Activated naive CD4-positive, alpha-beta T cell treated with anti-CD3 and anti-CD28 coated beads, Interleukin-2, amount 10 ng/mL, durations not matched to agents 7 days and 5 days (primary cell): ENCODE measurements around the gene ACSS1.
A peak's percentile ranks its signal among the peaks of the same experiment; 100 is the strongest.

ENCODE experiments used
- CTCF ChIA-PET: fragments of 350-600 bp; sonication (Branson Sonifier 250); formaldehyde crosslinking; loops from one replicate; lab custom pipeline; 2021; ENCODE audit warnings: antibody characterized with exemption; lab: Charles Lee
- DNase-seq: peaks from one replicate; pipeline ENCODE4 v3.0.0-alpha.2; 2020
- H3K27ac Mint-ChIP-seq: one replicate; pipeline ENCODE4 v1.8.0; 2021; ENCODE audit warnings: mild to moderate bottlenecking, moderate library complexity, mixed read lengths
- H3K27me3 Mint-ChIP-seq: one replicate; pipeline ENCODE4 v1.8.0; 2021; ENCODE audit warnings: mild to moderate bottlenecking, mixed read lengths
- H3K36me3 Mint-ChIP-seq: one replicate; pipeline ENCODE4 v1.8.0; 2021; ENCODE audit warnings: mixed read lengths
- H3K4me1 Mint-ChIP-seq: one replicate; pipeline ENCODE4 v1.8.0; 2021; ENCODE audit warnings: mixed read lengths
- H3K4me3 Mint-ChIP-seq: one replicate; pipeline ENCODE4 v1.8.0; 2021; ENCODE audit warnings: mild to moderate bottlenecking, moderate library complexity, mixed read lengths
- H3K9me3 Mint-ChIP-seq: one replicate; pipeline ENCODE4 v1.8.0; 2021; ENCODE audit warnings: mixed read lengths

The ACSS1 gene

GRCh38 chr20:25058051-25058846 is at the start of gene ACSS1:
Gene ACSS1 (minus strand): TSS chr20:25058139. CDS start chr20:25058102, 37 bp downstream.
- peaks cover 27% of the 10 kb centered on the region for H3K36me3 Mint-ChIP-seq
- DNase-seq = peak; percentile 90
- peaks cover 45% of the 10 kb centered on the region for H3K27me3 Mint-ChIP-seq
- CTCF ChIA-PET = interaction anchor here (12.3 kb wide), 1 partner anchor 62 kb away, joined by 184 read pairs; no protein-coding TSS in a partner anchor
- H3K4me3 Mint-ChIP-seq = peak within 1 kb of the TSS; percentile 87
- peaks cover 45% of the 10 kb centered on the region for H3K4me1 Mint-ChIP-seq
- no peaks in the 10 kb centered on the region for H3K9me3 Mint-ChIP-seq
- peak within 1 kb of the TSS; percentile 95 for H3K27ac Mint-ChIP-seq

GRCh38 chr20:25103526-25103925 is 45.6 kb upstream of the ACSS1 start:
- Mint-ChIP-seq H3K4me1 (no peaks in the 10 kb centered on the region), H3K36me3 (no peaks in the 10 kb centered on the region), H3K9me3 (no peaks in the 10 kb centered on the region), H3K4me3 (no peak overlapping the region), H3K27ac (no peak overlapping the region), H3K27me3 (peaks cover 19% of the 10 kb centered on the region)
- CTCF ChIA-PET = no interaction called here
- no peak for DNase-seq

GRCh38 chr20:25100914-25101313 is 43.0 kb upstream of the ACSS1 start:
- no peaks in the 10 kb centered on the region for H3K9me3 Mint-ChIP-seq

GRCh38 chr20:25099601-25100140 is 41.7 kb upstream of the ACSS1 start:
- Mint-ChIP-seq H3K27ac (no peak overlapping the region), H3K4me3 (no peak overlapping the region), H3K36me3 (no peaks in the 10 kb centered on the region), H3K4me1 (no peaks in the 10 kb centered on the region), H3K27me3 (peaks cover 6% of the 10 kb centered on the region), H3K9me3 (no peaks in the 10 kb centered on the region)
- no peak for DNase-seq
- CTCF ChIA-PET = no interaction called here

More at GRCh38 chr20:25100914-25101313, 43.0 kb upstream of the ACSS1 start:
- Mint-ChIP-seq H3K36me3 (no peaks in the 10 kb centered on the region), H3K4me3 (no peak overlapping the region), H3K27ac (no peak overlapping the region), H3K4me1 (no peaks in the 10 kb centered on the region), H3K27me3 (peaks cover 14% of the 10 kb centered on the region)
- CTCF ChIA-PET = no interaction called here
- no peak for DNase-seq

GRCh38 chr20:25097498-25097897 is 39.6 kb upstream of the ACSS1 start:
- CTCF ChIA-PET = no interaction called here
- H3K4me3 Mint-ChIP-seq = no peak overlapping the region
- no peaks in the 10 kb centered on the region for H3K9me3 Mint-ChIP-seq
- no peak for DNase-seq
- H3K27me3 Mint-ChIP-seq = no peaks in the 10 kb centered on the region
- H3K27ac Mint-ChIP-seq = no peak overlapping the region
- no peaks in the 10 kb centered on the region for H3K36me3 Mint-ChIP-seq
- H3K4me1 Mint-ChIP-seq = no peaks in the 10 kb centered on the region

DNA sequence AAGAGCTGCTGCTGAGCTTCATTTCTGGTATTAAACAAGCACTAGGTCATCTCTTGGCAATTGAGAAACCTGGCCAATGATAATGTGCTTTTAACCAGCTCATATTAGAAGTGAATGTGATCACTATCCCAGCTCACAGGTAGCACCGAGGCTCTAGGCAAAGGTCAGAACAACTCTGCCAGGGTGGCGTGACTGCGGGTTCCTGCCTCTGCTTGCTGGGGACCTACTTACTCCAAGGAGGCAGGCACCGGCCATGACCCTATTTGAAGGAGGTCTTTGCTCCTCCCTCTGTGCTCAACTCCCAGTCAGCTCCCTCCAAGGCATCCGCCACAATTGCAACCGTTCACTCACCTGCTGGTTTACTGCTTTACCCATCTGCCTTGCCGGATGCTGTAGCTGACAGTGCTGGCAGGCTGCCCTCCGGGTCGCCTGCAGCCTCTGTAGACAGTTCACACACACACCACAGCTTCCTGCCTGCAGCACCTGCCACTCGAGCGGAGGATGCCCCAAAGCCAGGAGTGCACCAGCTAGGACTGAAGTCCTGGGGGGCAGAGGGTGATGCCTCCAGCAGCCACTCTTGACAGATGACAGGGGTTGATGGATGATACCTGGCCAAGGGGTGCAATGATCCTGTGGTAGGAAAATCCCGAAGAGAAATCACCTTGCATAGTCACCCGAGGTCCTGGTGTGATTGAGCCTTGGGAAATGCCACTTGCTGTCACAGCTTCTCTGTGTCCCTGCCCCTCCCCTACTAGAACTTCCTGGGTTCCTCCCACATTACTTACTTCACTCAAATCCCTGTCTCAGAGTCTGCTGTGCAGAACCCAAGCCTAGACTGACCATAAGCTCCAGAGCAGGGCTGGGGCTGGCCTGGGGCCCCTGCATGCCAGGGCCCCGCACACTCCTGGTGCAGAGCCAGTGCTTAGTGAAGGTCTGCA is 32.8 kb upstream of the ACSS1 start:
- no peaks in the 10 kb centered on the region for H3K9me3 Mint-ChIP-seq
- peaks cover 18% of the 10 kb centered on the region for H3K27me3 Mint-ChIP-seq
- H3K36me3 Mint-ChIP-seq = no peaks in the 10 kb centered on the region
- H3K27ac Mint-ChIP-seq = peak overlapping the region; percentile 64
- DNase-seq = peak; percentile 82
- peak overlapping the region; percentile 12 for H3K4me3 Mint-ChIP-seq
- peaks cover 31% of the 10 kb centered on the region for H3K4me1 Mint-ChIP-seq
- CTCF ChIA-PET = interaction anchor here (2.8 kb wide), 1 partner anchor 97 kb away, joined by 9 read pairs; no protein-coding TSS in a partner anchor

GRCh38 chr20:25089662-25090061 is 31.7 kb upstream of the ACSS1 start:
- Mint-ChIP-seq H3K27ac (no peak overlapping the region), H3K27me3 (peaks cover 29% of the 10 kb centered on the region), H3K36me3 (no peaks in the 10 kb centered on the region), H3K4me1 (peaks cover 31% of the 10 kb centered on the region), H3K9me3 (no peaks in the 10 kb centered on the region), H3K4me3 (no peak overlapping the region)
- CTCF ChIA-PET = interaction anchor here (2.8 kb wide), 1 partner anchor 96 kb away, joined by 9 read pairs; no protein-coding TSS in a partner anchor
- no peak for DNase-seq

DNA sequence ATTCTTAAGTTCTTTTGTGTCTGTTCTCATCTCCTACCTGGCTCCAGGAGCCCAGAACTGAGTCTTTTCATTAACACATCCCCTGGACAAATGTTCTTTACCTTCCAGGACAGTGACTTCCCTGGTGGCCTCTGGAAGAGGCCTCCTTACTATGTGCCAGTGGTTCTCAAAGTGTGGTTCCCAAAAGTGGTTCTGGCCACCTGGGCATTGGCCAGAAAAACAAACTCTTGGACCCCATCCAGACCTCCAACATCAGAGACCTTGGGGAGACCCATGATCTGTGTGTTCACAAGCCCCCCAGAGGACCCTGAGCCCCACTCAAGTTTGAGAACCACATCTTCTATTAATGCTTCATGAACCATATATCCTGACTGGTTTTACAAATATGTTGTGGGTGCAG is 31.2 kb upstream of the ACSS1 start:
- Mint-ChIP-seq H3K27me3 (peaks cover 35% of the 10 kb centered on the region), H3K27ac (no peak overlapping the region), H3K36me3 (no peaks in the 10 kb centered on the region), H3K4me3 (no peak overlapping the region), H3K9me3 (no peaks in the 10 kb centered on the region), H3K4me1 (peaks cover 34% of the 10 kb centered on the region)
- CTCF ChIA-PET = interaction anchor here (2.8 kb wide), 1 partner anchor 95 kb away, joined by 9 read pairs; no protein-coding TSS in a partner anchor
- no peak for DNase-seq

DNA sequence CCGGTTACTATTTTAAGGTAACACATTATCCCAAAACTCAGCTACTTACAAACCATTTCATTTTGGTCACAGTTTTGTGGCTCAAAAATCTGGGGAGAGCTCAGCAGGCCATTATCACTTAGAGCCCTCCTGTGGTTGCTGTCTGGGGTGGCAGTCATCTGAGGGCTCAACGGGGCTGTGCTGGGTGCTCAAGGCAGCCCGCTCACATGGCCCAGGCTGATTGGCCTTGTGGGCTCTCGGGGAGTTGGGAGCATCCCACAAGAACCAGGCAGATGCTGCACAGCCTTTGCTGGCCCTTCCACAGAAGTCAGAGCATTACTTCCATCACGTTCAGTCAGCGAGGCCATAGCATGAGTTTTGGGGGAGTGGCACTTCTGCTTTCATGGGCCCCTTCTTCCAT is 30.3 kb upstream of the ACSS1 start:
- Mint-ChIP-seq H3K36me3 (no peaks in the 10 kb centered on the region), H3K9me3 (no peaks in the 10 kb centered on the region), H3K4me3 (no peak overlapping the region), H3K27me3 (peaks cover 43% of the 10 kb centered on the region), H3K4me1 (peaks cover 37% of the 10 kb centered on the region), H3K27ac (no peak overlapping the region)
- CTCF ChIA-PET = no interaction called here
- no peak for DNase-seq

- Mint-ChIP-seq H3K9me3 (no peaks in the 10 kb centered on the region), H3K27me3 (peaks cover 52% of the 10 kb centered on the region), H3K27ac (no peak overlapping the region), H3K36me3 (no peaks in the 10 kb centered on the region), H3K4me3 (no peak overlapping the region), H3K4me1 (peaks cover 42% of the 10 kb centered on the region)
- CTCF ChIA-PET = interaction anchor here (1.0 kb wide), 1 partner anchor 312 kb away, joined by 3 read pairs; no protein-coding TSS in a partner anchor
- DNase-seq = no peak
These were observed 29.4 kb upstream of the ACSS1 start for GRCh38 chr20:25087186-25087929.

DNA sequence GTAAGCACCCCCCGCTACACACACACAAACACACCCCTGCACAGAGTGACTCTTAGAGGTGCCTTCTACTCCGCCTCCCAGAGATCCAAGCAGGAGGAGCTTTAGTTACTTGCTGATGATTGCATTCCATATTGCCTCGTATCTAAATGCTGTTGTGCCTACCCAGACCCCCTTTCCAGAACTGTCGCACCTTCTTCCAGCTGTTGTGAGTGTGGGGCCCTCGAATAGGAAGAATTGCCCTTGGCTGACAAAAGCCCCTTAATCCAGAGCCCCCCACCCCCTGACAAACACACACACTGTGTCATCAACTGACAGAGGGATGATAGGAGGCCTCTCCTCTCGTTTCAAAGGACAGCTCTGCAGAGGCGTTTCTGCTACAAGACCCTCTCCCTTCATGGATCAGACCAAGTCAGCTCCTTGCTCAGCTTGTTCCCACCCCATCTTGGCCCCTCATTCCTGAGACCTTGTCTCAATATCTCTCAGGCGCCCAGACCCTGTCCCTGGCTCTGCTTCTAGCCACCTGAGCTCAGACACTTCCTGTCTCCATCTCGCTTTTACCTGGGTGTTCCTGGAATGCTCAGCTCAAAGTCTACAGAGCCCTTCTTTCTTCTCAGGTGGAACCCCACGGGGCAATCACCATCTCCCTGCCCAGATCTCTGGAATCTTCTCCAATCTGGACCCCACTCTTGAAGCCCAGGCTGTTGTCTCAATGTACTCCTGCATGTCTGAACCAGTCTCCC is 28.0 kb upstream of the ACSS1 start:
- H3K9me3 Mint-ChIP-seq = no peaks in the 10 kb centered on the region
- peaks cover 29% of the 10 kb centered on the region for H3K4me1 Mint-ChIP-seq
- H3K36me3 Mint-ChIP-seq = no peaks in the 10 kb centered on the region
- no peak overlapping the region for H3K4me3 Mint-ChIP-seq
- no peak for DNase-seq
- H3K27me3 Mint-ChIP-seq = peaks cover 67% of the 10 kb centered on the region
- CTCF ChIA-PET = interaction anchor here (1.0 to 1.2 kb wide), 2 partner anchors 93 to 313 kb away, joined by 3 to 4 read pairs; no protein-coding TSS in a partner anchor
- H3K27ac Mint-ChIP-seq = no peak overlapping the region

DNA sequence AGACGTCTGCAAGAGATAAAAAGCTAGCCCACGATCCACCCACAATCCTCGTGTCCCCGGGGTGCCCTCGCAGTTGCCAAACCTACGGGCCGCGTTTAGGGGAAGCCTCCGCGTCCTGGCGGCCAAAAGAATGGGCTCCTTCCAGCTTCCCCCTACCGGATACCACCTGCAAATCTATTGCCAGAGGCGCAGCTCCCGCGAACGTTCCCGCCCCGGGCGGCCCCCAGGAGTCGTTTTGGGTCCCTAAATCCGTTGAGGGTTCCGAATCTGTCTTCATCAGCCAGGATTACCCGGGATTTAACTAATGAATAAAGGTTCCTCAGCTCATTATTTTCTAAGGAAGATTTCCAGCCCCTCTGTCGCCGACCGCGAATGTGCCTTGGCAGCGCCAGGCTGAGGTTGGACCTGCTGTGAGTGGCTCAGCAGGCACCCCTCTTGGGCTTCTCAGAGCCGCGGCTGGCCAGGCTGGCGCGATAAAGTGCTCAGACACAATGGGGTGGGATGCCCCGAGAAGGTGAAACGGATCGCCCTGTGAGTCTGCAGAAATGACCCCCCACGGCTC is 26.8 kb upstream of the ACSS1 start:
- CTCF ChIA-PET = interaction anchor here (1.0 kb wide), 1 partner anchor 64 kb away, joined by 3 read pairs; no protein-coding TSS in a partner anchor

More for the DNA sequence above, 26.8 kb upstream of the ACSS1 start:
- H3K4me3 Mint-ChIP-seq = no peak overlapping the region
- DNase-seq = no peak
- H3K27ac Mint-ChIP-seq = no peak overlapping the region
- peaks cover 75% of the 10 kb centered on the region for H3K27me3 Mint-ChIP-seq
- H3K36me3 Mint-ChIP-seq = no peaks in the 10 kb centered on the region
- peaks cover 20% of the 10 kb centered on the region for H3K4me1 Mint-ChIP-seq
- no peaks in the 10 kb centered on the region for H3K9me3 Mint-ChIP-seq
